Ishikawa (cell line): ENCODE measurements around the gene C9orf85.

Experiments used
- CEBPB ChIP-seq: IDR thresholded peaks from 2 replicates; pipeline ENCODE4 v1.6.1; 2012
- EGR1 ChIP-seq: IDR thresholded peaks from 2 replicates; pipeline ENCODE4 v1.6.1; 2012
- EP300 ChIP-seq: IDR thresholded peaks from 2 replicates; pipeline ENCODE4 v1.6.1; 2012; ENCODE audit warnings: borderline replicate concordance
- FOXM1 ChIP-seq: IDR thresholded peaks from 2 replicates; pipeline ENCODE4 v1.6.1; 2012; ENCODE audit warnings: low read depth, borderline replicate concordance
- NFIC ChIP-seq: IDR thresholded peaks from 2 replicates; pipeline ENCODE4 v1.6.1; 2012
- RAD21 ChIP-seq: IDR thresholded peaks from 2 replicates; pipeline ENCODE4 v1.6.1; 2012; ENCODE audit warnings: low read depth
- TAF1 ChIP-seq: IDR thresholded peaks from 2 replicates; pipeline ENCODE4 v1.6.1; 2012; ENCODE audit warnings: low read depth, mild to moderate bottlenecking
- ZBTB7A ChIP-seq: IDR thresholded peaks from 2 replicates; pipeline ENCODE4 v1.6.1; 2012; ENCODE audit warnings: low read depth
- TF ChIP-seq, protein P1 (sequence below): IDR thresholded peaks from 2 replicates; pipeline ENCODE4 v1.6.1; 2012; ENCODE audit warnings: low read depth, mild to moderate bottlenecking
- TF ChIP-seq, protein P2 (sequence below): IDR thresholded peaks from 2 replicates; pipeline ENCODE4 v1.6.1; 2012

DNA sequence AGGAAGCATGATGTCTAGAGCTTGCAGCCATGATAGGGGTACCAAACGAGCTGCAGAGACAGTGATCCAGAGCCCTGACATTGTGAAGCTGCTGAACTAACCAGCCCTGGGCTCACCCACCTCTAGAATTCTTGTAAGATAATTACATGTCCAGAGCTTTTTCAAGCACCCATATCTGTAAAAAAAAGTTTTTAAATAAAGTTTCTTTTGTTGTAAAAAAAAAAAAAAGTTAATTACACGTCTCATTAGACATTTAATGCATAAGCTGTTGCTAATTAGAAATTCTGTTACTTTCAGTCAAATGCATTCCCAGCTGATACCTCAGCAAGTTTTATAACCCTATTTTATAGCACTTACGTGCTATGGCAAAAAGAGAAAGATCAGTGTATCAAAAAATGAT is 65.6 kb downstream of the C9orf85 start:
- TF ChIP-seq, protein P1, sequence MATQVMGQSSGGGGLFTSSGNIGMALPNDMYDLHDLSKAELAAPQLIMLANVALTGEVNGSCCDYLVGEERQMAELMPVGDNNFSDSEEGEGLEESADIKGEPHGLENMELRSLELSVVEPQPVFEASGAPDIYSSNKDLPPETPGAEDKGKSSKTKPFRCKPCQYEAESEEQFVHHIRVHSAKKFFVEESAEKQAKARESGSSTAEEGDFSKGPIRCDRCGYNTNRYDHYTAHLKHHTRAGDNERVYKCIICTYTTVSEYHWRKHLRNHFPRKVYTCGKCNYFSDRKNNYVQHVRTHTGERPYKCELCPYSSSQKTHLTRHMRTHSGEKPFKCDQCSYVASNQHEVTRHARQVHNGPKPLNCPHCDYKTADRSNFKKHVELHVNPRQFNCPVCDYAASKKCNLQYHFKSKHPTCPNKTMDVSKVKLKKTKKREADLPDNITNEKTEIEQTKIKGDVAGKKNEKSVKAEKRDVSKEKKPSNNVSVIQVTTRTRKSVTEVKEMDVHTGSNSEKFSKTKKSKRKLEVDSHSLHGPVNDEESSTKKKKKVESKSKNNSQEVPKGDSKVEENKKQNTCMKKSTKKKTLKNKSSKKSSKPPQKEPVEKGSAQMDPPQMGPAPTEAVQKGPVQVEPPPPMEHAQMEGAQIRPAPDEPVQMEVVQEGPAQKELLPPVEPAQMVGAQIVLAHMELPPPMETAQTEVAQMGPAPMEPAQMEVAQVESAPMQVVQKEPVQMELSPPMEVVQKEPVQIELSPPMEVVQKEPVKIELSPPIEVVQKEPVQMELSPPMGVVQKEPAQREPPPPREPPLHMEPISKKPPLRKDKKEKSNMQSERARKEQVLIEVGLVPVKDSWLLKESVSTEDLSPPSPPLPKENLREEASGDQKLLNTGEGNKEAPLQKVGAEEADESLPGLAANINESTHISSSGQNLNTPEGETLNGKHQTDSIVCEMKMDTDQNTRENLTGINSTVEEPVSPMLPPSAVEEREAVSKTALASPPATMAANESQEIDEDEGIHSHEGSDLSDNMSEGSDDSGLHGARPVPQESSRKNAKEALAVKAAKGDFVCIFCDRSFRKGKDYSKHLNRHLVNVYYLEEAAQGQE = no peak
- TF ChIP-seq ZBTB7A = no peak
- no peak for TF ChIP-seq NFIC
- TF ChIP-seq RAD21 = no peak
- TF ChIP-seq EP300 = no peak
- TF ChIP-seq TAF1 = no peak
- no peak for TF ChIP-seq FOXM1
- TF ChIP-seq, protein P2, sequence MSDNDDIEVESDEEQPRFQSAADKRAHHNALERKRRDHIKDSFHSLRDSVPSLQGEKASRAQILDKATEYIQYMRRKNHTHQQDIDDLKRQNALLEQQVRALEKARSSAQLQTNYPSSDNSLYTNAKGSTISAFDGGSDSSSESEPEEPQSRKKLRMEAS = no peak
- TF ChIP-seq CEBPB = no peak
- no peak for TF ChIP-seq EGR1
